MV-4-11 (cell line): ENCODE results near the gene LRSAM1.

Source experiments
- DNase-seq: peaks from one replicate; lab custom pipeline; 2025; lab: John Stamatoyannopoulos, UW

The LRSAM1 gene

DNA sequence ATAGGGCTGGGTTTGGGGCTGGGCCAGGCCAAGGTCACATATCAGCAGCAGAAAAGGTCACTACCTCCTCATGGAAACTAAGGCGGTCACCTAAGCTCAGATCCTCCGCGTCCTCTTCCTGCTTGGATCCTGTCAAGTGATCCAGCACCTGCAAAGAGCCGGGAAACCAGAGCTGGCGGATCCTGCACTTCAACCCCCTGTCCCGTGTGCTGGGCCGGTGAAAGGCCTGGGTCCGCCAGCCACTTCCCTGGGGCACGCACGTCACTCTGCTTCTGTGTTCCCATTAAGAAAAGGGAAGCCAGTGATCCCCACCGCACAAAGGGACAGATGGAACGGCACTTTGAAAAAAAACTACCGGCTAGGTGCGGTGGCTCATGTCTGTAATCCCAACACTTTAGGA is 99.4 kb downstream of the LRSAM1 start:
- no peak for DNase-seq
